Activated naive CD4-positive, alpha-beta T cell treated with anti-CD3 and anti-CD28 coated beads, Interleukin-2, amount 50 U/mL, for 24 hours (primary cell): ENCODE data around the gene TMEM26.

Source experiments
- H3K27ac Mint-ChIP-seq: one replicate; pipeline ENCODE4 v1.8.0; 2021; ENCODE audit warnings: mild to moderate bottlenecking, mixed read lengths
- H3K27me3 Mint-ChIP-seq: one replicate; pipeline ENCODE4 v1.8.0; 2021; ENCODE audit warnings: mixed read lengths
- H3K36me3 Mint-ChIP-seq: one replicate; pipeline ENCODE4 v1.8.0; 2021; ENCODE audit warnings: mixed read lengths
- H3K4me1 Mint-ChIP-seq: one replicate; pipeline ENCODE4 v1.8.0; 2021; ENCODE audit warnings: mixed read lengths
- H3K4me3 Mint-ChIP-seq: one replicate; pipeline ENCODE4 v1.8.0; 2021; ENCODE audit warnings: mild to moderate bottlenecking, mixed read lengths
- H3K9me3 Mint-ChIP-seq: one replicate; pipeline ENCODE4 v1.8.0; 2021; ENCODE audit warnings: mixed read lengths

Gene TMEM26

GRCh38 chr10:61438141-61438988 is 14.8 kb downstream of the TMEM26 start:
- Mint-ChIP-seq H3K27me3 (peaks cover 1% of the 10 kb centered on the region), H3K9me3 (no peaks in the 10 kb centered on the region), H3K4me1 (peaks cover 18% of the 10 kb centered on the region), H3K27ac (no peak overlapping the region), H3K4me3 (no peak overlapping the region), H3K36me3 (no peaks in the 10 kb centered on the region)

DNA sequence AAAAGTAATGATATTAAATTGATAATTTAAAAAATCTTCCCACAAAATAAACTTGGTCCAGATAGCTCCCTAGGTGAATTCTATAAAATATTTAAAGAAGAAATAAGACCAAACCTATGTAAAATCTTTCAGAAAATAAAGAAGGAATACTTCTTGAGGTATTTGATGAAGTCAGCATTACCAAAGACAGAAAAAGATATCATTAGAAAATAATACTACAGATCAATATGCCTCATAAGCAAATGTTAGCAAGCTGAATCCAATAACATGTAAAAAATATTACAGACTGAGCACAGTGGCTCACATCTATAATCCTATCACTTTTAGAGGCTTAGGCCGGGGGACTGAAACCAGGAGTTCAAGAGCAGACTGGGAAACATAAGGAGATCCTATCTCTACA is 30.0 kb downstream of the TMEM26 start:
- Mint-ChIP-seq H3K4me3 (no peak overlapping the region), H3K4me1 (no peaks in the 10 kb centered on the region), H3K9me3 (peaks cover 24% of the 10 kb centered on the region), H3K27ac (no peak overlapping the region), H3K27me3 (no peaks in the 10 kb centered on the region), H3K36me3 (peaks cover 1% of the 10 kb centered on the region)

- Mint-ChIP-seq H3K9me3 (peaks cover 22% of the 10 kb centered on the region), H3K4me3 (no peak overlapping the region), H3K4me1 (no peaks in the 10 kb centered on the region), H3K27ac (no peak overlapping the region), H3K36me3 (peaks cover 1% of the 10 kb centered on the region), H3K27me3 (peaks cover 6% of the 10 kb centered on the region)
Observed at GRCh38 chr10:61417661-61418060, 35.5 kb downstream of the TMEM26 start.

DNA sequence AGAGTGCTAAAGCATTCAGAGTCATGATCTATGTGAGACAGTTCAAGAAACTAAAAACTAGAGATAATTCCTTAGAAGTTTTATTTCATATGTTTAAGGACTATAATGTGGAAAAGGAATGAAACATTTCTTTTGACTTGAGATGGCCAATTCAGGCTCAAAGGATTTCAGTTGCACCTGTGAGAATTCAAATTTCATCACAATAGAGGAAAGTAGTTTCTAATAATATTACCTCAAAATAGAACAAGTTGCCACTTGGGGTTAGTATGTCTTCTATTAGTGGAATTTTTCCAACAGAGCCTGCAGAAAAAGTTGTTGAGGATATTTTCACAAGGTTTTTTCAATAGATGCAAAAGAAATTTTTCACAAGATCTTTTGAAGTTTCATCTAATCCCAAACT is 37.4 kb downstream of the TMEM26 start:
- H3K4me3 Mint-ChIP-seq: no peak overlapping the region
- H3K27ac Mint-ChIP-seq: no peak overlapping the region
- H3K9me3 Mint-ChIP-seq: peaks cover 15% of the 10 kb centered on the region
- no peaks in the 10 kb centered on the region for H3K4me1 Mint-ChIP-seq
- peaks cover 1% of the 10 kb centered on the region for H3K36me3 Mint-ChIP-seq
- peaks cover 6% of the 10 kb centered on the region for H3K27me3 Mint-ChIP-seq

DNA sequence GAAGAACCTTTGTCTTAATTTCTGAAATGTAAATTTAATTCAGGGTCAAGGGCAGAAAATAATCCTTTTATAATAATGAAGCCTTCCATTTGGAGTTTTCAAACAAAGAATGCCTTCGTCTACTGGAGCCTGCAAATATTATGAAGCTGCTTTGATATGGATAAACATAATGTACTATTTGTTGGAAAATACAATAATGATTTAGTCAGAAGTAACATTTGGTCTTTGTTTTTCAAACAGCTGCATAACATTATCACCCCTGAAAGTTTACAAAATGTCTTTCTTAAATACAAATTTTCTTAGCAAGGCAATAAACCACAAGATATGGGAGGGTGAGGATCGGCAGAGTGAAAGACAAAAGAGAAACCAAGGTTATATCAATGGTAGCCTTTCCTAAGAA is 41.5 kb downstream of the TMEM26 start:
- Mint-ChIP-seq H3K9me3 (peaks cover 4% of the 10 kb centered on the region), H3K4me1 (no peaks in the 10 kb centered on the region), H3K27me3 (peaks cover 5% of the 10 kb centered on the region), H3K36me3 (no peaks in the 10 kb centered on the region), H3K27ac (no peak overlapping the region), H3K4me3 (no peak overlapping the region)

DNA sequence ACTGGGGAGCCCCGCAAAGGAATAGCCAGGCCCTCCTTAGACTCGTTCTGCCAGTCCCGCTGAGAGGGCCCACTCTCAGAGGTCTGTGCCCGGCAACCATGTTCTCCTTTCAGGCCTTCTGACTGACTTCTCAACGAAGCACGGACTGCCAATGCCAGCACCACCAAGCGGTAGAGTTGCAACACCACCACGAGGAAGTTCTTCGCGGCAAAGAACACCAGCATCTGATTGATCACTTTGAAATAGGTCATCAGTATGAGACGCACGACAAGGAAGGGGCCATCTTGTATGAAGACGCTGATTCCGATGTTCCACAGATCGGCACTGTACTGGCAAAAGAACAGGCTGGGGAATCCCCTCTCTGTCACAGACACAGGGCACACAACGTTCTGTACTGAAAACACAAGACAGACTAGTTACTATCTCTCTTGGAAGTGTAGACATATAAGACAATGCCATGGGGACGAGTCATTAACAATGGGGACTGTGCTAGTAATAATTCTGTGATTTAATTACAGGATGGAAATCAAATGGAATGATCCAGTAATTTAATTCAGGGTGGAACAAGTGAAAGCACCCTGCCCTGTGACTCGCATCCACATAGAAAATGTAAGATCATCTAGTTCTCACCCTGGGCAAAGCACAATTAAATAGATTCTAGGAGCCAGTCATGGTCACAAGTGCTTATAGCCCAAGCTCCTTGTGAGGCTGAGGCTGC is 42.7 kb downstream of the TMEM26 start:
- Mint-ChIP-seq H3K27me3 (peaks cover 5% of the 10 kb centered on the region), H3K27ac (no peak overlapping the region), H3K36me3 (no peaks in the 10 kb centered on the region), H3K4me3 (no peak overlapping the region), H3K9me3 (peaks cover 2% of the 10 kb centered on the region), H3K4me1 (no peaks in the 10 kb centered on the region)

- Mint-ChIP-seq H3K27ac (no peak overlapping the region), H3K9me3 (no peaks in the 10 kb centered on the region), H3K4me1 (no peaks in the 10 kb centered on the region), H3K36me3 (no peaks in the 10 kb centered on the region), H3K27me3 (peaks cover 2% of the 10 kb centered on the region), H3K4me3 (no peak overlapping the region)
Observed at GRCh38 chr10:61409157-61409556, 44.0 kb downstream of the TMEM26 start.

GRCh38 chr10:61408105-61408504 is 45.1 kb downstream of the TMEM26 start:
- no peaks in the 10 kb centered on the region for H3K27me3 Mint-ChIP-seq
- no peaks in the 10 kb centered on the region for H3K9me3 Mint-ChIP-seq
- no peaks in the 10 kb centered on the region for H3K4me1 Mint-ChIP-seq
- no peak overlapping the region for H3K4me3 Mint-ChIP-seq
- no peaks in the 10 kb centered on the region for H3K36me3 Mint-ChIP-seq
- no peak overlapping the region for H3K27ac Mint-ChIP-seq

DNA sequence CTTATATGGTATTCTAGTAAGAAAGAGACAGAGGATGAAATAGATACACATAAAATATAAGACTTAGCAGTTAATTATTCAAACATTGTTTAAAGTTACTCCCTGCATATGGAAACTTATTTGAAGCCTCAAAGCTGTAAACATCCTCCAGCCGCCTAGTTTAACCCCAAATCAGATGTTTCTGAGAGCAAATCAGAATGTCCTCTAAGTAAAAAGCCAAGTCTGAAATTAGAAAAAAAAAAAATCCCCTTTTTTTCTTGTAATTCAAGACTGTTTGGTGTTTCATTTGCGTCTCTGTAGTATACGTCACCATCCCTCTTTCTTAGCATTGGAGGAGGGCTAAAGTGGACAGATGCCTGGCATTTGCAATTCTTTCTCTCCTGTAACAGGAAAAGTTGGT is 46.4 kb downstream of the TMEM26 start:
- H3K4me3 Mint-ChIP-seq: no peak overlapping the region
- no peaks in the 10 kb centered on the region for H3K36me3 Mint-ChIP-seq
- H3K9me3 Mint-ChIP-seq: no peaks in the 10 kb centered on the region
- no peaks in the 10 kb centered on the region for H3K4me1 Mint-ChIP-seq
- no peaks in the 10 kb centered on the region for H3K27me3 Mint-ChIP-seq
- H3K27ac Mint-ChIP-seq: no peak overlapping the region

DNA sequence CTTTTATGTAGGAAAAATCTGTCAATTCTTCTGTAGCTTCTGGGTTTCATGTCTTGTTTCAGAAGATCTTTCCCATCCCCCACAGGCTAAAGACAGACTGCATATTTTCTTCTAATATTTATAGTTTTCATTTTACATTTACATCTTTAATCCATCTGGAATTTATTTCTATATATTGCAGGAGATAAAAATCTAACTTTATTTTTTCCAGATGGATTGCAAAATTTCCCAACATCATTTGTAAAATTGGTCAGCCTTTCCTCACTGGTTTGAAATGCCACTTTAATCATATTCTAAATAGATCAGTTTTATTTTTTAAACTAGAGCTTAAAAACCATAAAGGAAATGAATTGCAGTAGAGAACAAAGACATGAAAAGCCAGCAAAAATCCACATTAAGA is 46.9 kb downstream of the TMEM26 start:
- no peak overlapping the region for H3K27ac Mint-ChIP-seq
- H3K27me3 Mint-ChIP-seq: no peaks in the 10 kb centered on the region
- no peaks in the 10 kb centered on the region for H3K9me3 Mint-ChIP-seq
- H3K4me3 Mint-ChIP-seq: no peak overlapping the region
- H3K36me3 Mint-ChIP-seq: no peaks in the 10 kb centered on the region
- H3K4me1 Mint-ChIP-seq: no peaks in the 10 kb centered on the region

GRCh38 chr10:61404751-61405150 is 48.4 kb downstream of the TMEM26 start:
- Mint-ChIP-seq H3K4me1 (no peaks in the 10 kb centered on the region), H3K9me3 (no peaks in the 10 kb centered on the region), H3K27ac (no peak overlapping the region), H3K36me3 (no peaks in the 10 kb centered on the region), H3K4me3 (no peak overlapping the region), H3K27me3 (peaks cover 1% of the 10 kb centered on the region)

- H3K36me3 Mint-ChIP-seq: no peaks in the 10 kb centered on the region
- peaks cover 10% of the 10 kb centered on the region for H3K4me1 Mint-ChIP-seq
- H3K4me3 Mint-ChIP-seq: no peak overlapping the region
- H3K9me3 Mint-ChIP-seq: no peaks in the 10 kb centered on the region
- H3K27ac Mint-ChIP-seq: no peak overlapping the region
- peaks cover 1% of the 10 kb centered on the region for H3K27me3 Mint-ChIP-seq
Observed at GRCh38 chr10:61400524-61400923, 52.7 kb downstream of the TMEM26 start.

GRCh38 chr10:61399406-61399805 is 53.8 kb downstream of the TMEM26 start:
- Mint-ChIP-seq H3K36me3 (no peaks in the 10 kb centered on the region), H3K9me3 (no peaks in the 10 kb centered on the region), H3K4me1 (peaks cover 10% of the 10 kb centered on the region)

DNA sequence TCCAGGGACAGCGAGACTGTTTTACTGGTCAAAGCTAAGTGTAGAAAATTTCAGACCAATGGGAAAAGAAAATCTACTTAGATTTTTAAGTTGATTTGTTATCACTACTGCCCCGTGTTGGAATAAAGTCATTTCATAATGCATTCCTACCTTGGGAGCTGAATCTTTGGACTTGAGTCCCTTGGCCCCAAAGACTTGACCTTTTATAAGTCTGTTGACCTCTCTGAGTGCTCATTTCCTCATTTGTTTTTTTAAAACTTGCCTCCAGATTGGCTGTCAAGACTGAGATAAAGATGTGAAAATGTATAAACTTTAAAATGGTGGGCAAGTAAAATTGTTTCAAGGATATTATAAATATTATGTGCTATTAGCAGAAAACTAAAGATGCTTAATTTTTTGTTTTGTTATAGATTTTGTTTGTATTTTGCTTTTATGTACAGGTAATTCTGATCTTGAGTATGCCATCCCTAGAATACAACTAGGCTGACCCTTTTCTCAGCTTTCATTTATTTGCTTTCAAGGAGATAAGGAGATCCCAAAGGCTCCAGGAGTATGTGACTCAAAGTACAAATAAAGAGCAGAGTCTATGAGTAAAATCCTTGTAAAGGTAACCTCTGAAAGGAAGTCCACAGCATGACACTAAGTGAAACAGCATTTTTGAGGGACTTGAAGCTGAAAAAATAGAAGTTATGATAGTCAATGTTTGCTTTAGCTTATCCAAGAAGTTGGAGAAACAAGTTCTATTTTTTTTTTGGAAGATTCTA is 54.6 kb downstream of the TMEM26 start:
- H3K27me3 Mint-ChIP-seq: peaks cover 1% of the 10 kb centered on the region
- H3K36me3 Mint-ChIP-seq: no peaks in the 10 kb centered on the region
- peaks cover 10% of the 10 kb centered on the region for H3K4me1 Mint-ChIP-seq
- no peak overlapping the region for H3K4me3 Mint-ChIP-seq
- no peak overlapping the region for H3K27ac Mint-ChIP-seq
- H3K9me3 Mint-ChIP-seq: no peaks in the 10 kb centered on the region

More at GRCh38 chr10:61399406-61399805, 53.8 kb downstream of the TMEM26 start:
- Mint-ChIP-seq H3K4me3 (no peak overlapping the region), H3K27ac (no peak overlapping the region), H3K27me3 (peaks cover 1% of the 10 kb centered on the region)

DNA sequence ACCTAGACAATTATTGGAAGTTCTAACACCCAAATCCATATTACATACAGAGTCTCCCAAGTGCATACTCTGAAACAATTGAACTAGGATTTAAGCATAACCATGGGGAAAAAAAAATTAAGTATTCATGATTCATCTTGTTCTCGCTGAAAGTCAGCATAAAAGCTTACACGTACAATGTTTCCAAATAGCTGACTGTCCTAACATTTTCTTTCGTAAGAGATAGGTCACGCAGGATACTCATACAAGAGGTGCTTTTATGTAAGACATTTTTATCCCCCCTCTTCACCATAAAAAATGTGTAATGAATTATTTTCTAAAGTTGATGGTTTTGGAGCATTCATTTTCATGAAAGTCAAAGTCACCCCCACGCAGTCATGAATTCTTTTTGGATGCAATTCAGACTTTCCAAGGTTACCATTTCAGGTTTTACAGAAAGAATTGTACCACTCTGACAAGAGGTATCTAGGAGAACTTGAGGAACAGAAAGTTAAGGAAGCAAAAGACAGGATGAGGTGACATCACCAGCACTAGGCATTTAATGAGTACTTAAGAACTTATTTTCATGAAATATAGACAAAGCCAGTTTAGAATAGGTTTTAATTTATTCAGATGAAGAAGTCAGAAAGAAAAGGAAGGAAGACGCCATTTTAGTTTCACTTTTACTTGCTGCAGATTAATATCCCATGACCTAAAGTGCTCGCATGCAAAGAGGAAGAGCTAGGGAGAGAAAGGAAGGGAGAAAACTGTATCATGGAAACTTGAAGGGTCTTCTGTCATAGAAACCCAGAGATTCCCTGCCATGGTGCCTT is 55.8 kb downstream of the TMEM26 start:
- Mint-ChIP-seq H3K9me3 (no peaks in the 10 kb centered on the region), H3K27ac (peak overlapping the region; percentile 6), H3K27me3 (peaks cover 1% of the 10 kb centered on the region), H3K4me3 (peak overlapping the region; percentile 76), H3K36me3 (no peaks in the 10 kb centered on the region), H3K4me1 (peaks cover 10% of the 10 kb centered on the region)
